GM10266 (cell line): ENCODE data around the gene CCDC107.

Experiments used
- DNase-seq: peaks from one replicate; pipeline ENCODE4 v3.0.0; 2012; ENCODE audit errors: extremely low spot score
- CTCF ChIP-seq: IDR thresholded peaks from 2 replicates; pipeline ENCODE4 v1.5.1; 2012; ENCODE audit warnings: mild to moderate bottlenecking, low read depth; ENCODE audit not compliant: control insufficient read depth, insufficient read depth; ENCODE audit errors: missing control alignments

The CCDC107 gene

GRCh38 chr9:35703906-35704672, 46.0 kb downstream of the CCDC107 start:
- no peak for TF ChIP-seq CTCF

GRCh38 chr9:35705372-35705771, 47.3 kb downstream of the CCDC107 start:
- DNase-seq: no peak
- no peak for TF ChIP-seq CTCF

More at GRCh38 chr9:35703906-35704672, 46.0 kb downstream of the CCDC107 start:
- no peak for DNase-seq

GRCh38 chr9:35705836-35706430, 47.8 kb downstream of the CCDC107 start:
- no peak for TF ChIP-seq CTCF
- DNase-seq: no peak

GRCh38 chr9:35706951-35707350, 48.9 kb downstream of the CCDC107 start:
- DNase-seq: no peak
- no peak for TF ChIP-seq CTCF

- no peak for TF ChIP-seq CTCF
- no peak for DNase-seq
Observed at GRCh38 chr9:35708146-35708545, 50.1 kb downstream of the CCDC107 start.

GRCh38 chr9:35710818-35711500, 52.9 kb downstream of the CCDC107 start:
- no peak for TF ChIP-seq CTCF
- no peak for DNase-seq
